SK-N-SH (cell line): ENCODE results near the gene CAPN9. TPM values are rescaled to one million over a fixed set of nuclear protein-coding genes. Genes with fewer than 3 reads are reported as not detected.
"Not testable (repeated sequence)": the region's sequence is repeated elsewhere in the genome, so short reads cannot be mapped to it uniquely, and the experiment has no call there.

Experiments used
- CTCF ChIA-PET: fragments of 300-600, 350-600 bp; formaldehyde crosslinking; extraction: SDS; loops from one replicate; lab custom pipeline; 2021; lab: Yijun Ruan, JAX
- POLR2A ChIA-PET: fragments of 350-600 bp; sonication (Branson Sonifier 250); formaldehyde crosslinking; extraction: SDS; loops from one replicate; lab custom pipeline; 2020; ENCODE audit warnings: antibody characterized with exemption, inconsistent platforms; lab: Yijun Ruan, JAX
- DNase-seq: peaks from one replicate; pipeline ENCODE4 v3.0.0; 2012
- H2AFZ ChIP-seq: fragments of 200-600 bp; sonication (generic); 2 replicates; pipeline ENCODE4 v1.8.1; 2016; ENCODE audit warnings: antibody characterized with exemption, mild to moderate bottlenecking, low read depth
- H3F3A ChIP-seq: fragments of 200-600 bp; sonication (generic); replicated peaks from 2 replicates; pipeline ENCODE3; 2016; ENCODE audit warnings: antibody characterized with exemption, mild to moderate bottlenecking; ENCODE audit not compliant: insufficient read depth
- H3K27ac ChIP-seq, 2 experiments: fragments of 200-500 bp in 1 of 2; fragments of 200-600 bp in 1 of 2; sonication (Bioruptor generic) in 1 of 2; sonication (generic), shearing (Covaris generic) in 1 of 2; 2 replicates each; pipeline versions ENCODE4 v1.5.1 to v1.6.1; 2014 to 2016; ENCODE audit warnings: low read depth in 2 of 2, inconsistent platforms in 1 of 2, low read length in 1 of 2, mild to moderate bottlenecking in 1 of 2, mixed read lengths in 1 of 2
- H3K27me3 ChIP-seq: fragments of 200-600 bp; sonication (generic), shearing (Covaris generic); 2 replicates; pipeline ENCODE4 v1.6.1; 2016; ENCODE audit warnings: mixed run types; ENCODE audit not compliant: insufficient read depth
- H3K36me3 ChIP-seq, 2 experiments: fragments of 200-500 bp in 1 of 2; fragments of 200-600 bp in 1 of 2; sonication (Bioruptor generic) in 1 of 2; sonication (generic) in 1 of 2; replicated peaks in 1 of 2; 2 replicates each; pipeline versions ENCODE3 to v1.5.1; 2014 to 2016; ENCODE audit warnings: low read length in 1 of 2, mild to moderate bottlenecking in 1 of 2; ENCODE audit not compliant: insufficient read depth in 2 of 2, control insufficient read depth in 1 of 2
- H3K4me1 ChIP-seq, 2 experiments: fragments of 200-500 bp in 1 of 2; fragments of 200-600 bp in 1 of 2; sonication (Bioruptor generic) in 1 of 2; sonication (generic), shearing (Covaris generic) in 1 of 2; 2 replicates each; pipeline versions ENCODE4 v1.5.1 to v1.6.1; 2014 to 2016; ENCODE audit warnings: low read depth in 1 of 2, low read length in 1 of 2, mixed run types in 1 of 2; ENCODE audit not compliant: insufficient read depth in 2 of 2, control insufficient read depth in 1 of 2
- H3K4me2 ChIP-seq: fragments of 200-600 bp; sonication (generic), shearing (Covaris generic); 2 replicates; pipeline ENCODE4 v1.6.1; 2017; ENCODE audit warnings: mixed run types
- H3K4me3 ChIP-seq, 2 experiments: fragments of 200-500 bp in 1 of 2; fragments of 200-600 bp in 1 of 2; sonication (Bioruptor generic) in 1 of 2; sonication (generic), shearing (Covaris generic) in 1 of 2; 2 replicates each; pipeline versions ENCODE4 v1.5.1 to v1.8.1; 2014 to 2016; ENCODE audit warnings: low read depth in 2 of 2, inconsistent platforms in 1 of 2, low read length in 1 of 2, mild to moderate bottlenecking in 1 of 2, mixed read lengths in 1 of 2, moderate library complexity in 1 of 2
- H3K79me2 ChIP-seq: fragments of 200-600 bp; sonication (generic); 2 replicates; pipeline ENCODE4 v1.8.1; 2017; ENCODE audit warnings: mild to moderate bottlenecking; ENCODE audit not compliant: insufficient read depth
- H3K9ac ChIP-seq: fragments of 200-600 bp; sonication (generic); 2 replicates; pipeline ENCODE4 v1.6.1; 2017; ENCODE audit warnings: mixed run types
- H3K9me2 ChIP-seq: fragments of 200-600 bp; sonication (generic); 2 replicates; pipeline ENCODE4 v1.6.1; 2017; ENCODE audit warnings: mixed run types
- H3K9me3 ChIP-seq: fragments of 200-600 bp; sonication (generic); 2 replicates; pipeline ENCODE4 v1.6.1; 2017; ENCODE audit warnings: mixed run types, mild to moderate bottlenecking, moderate library complexity
- H4K20me1 ChIP-seq: fragments of 200-600 bp; sonication (generic); 2 replicates; pipeline ENCODE4 v1.6.1; 2017; ENCODE audit warnings: mild to moderate bottlenecking, mixed run types; ENCODE audit not compliant: insufficient read depth
- CHD2 ChIP-seq: fragments of 150-350 bp; IDR thresholded peaks from 2 replicates; pipeline ENCODE4 v1.6.1; 2018; ENCODE audit warnings: low read length; ENCODE audit not compliant: partially characterized antibody
- EP300 ChIP-seq, 2 experiments: IDR thresholded peaks; 2 replicates each; pipeline versions ENCODE4 v1.4.0 to v1.6.1; 2012; ENCODE audit warnings: borderline replicate concordance in 1 of 2, low read depth in 1 of 2, low read length in 1 of 2
- EZH2phosphoT487 ChIP-seq: fragments of 200-600 bp; sonication (generic); IDR thresholded peaks from 2 replicates; pipeline ENCODE4 v1.6.1; 2017; ENCODE audit warnings: low read depth, mixed run types, mild to moderate bottlenecking, antibody characterized with exemption, moderate library complexity, borderline replicate concordance
- FOSL2 ChIP-seq: IDR thresholded peaks from 2 replicates; pipeline ENCODE4 v1.4.0; 2012; ENCODE audit warnings: low read depth, mild to moderate bottlenecking, moderate library complexity, borderline replicate concordance
- FOXJ3 ChIP-seq: sonication (generic); formaldehyde crosslinking; IDR thresholded peaks from 2 replicates; pipeline ENCODE4 v1.5.1; 2020; ENCODE audit warnings: mild to moderate bottlenecking, missing genetic modification reagents
- GATA2 ChIP-seq: sonication (generic); formaldehyde crosslinking; IDR thresholded peaks from 2 replicates; pipeline ENCODE4 v1.5.0; 2020; ENCODE audit warnings: mild to moderate bottlenecking, missing genetic modification reagents
- MXI1 ChIP-seq: IDR thresholded peaks from 2 replicates; pipeline ENCODE4 v1.6.1; 2012; ENCODE audit warnings: mild to moderate bottlenecking, low read depth, low read length, improper control_type of control experiment
- NRF1 ChIP-seq: IDR thresholded peaks from 2 replicates; pipeline ENCODE4 v1.6.1; 2012; ENCODE audit warnings: low read depth, mild to moderate bottlenecking, low read length
- PBX3 ChIP-seq: IDR thresholded peaks from 2 replicates; pipeline ENCODE4; 2012
- POLR2AphosphoS5 ChIP-seq: IDR thresholded peaks from 2 replicates; pipeline ENCODE4 v1.6.1; 2012; ENCODE audit warnings: low read depth, low read length
- RXRA ChIP-seq: IDR thresholded peaks from 2 replicates; pipeline ENCODE4 v1.4.0; 2012; ENCODE audit warnings: low read depth, mild to moderate bottlenecking, borderline replicate concordance
- SIN3A ChIP-seq: IDR thresholded peaks from 2 replicates; pipeline ENCODE4 v1.6.1; 2012; ENCODE audit warnings: low read depth, mild to moderate bottlenecking, low read length, moderate library complexity, borderline replicate concordance
- SMC3 ChIP-seq: IDR thresholded peaks from 2 replicates; pipeline ENCODE4 v1.6.1; 2012; ENCODE audit warnings: low read depth, low read length, improper control_type of control experiment
- ZBTB33 ChIP-seq: IDR thresholded peaks from 2 replicates; pipeline ENCODE4 v1.4.0; 2012; ENCODE audit warnings: low read depth, borderline replicate concordance
- WGBS: methylation state at CpG from one replicate; pipeline ENCODE4 v1.1.6; 2017; ENCODE audit warnings: low lambda C conversion rate; 5-methylcytosine and 5-hydroxymethylcytosine counted together
- polyA plus RNA-seq, 3 experiments: library from polyadenylated mRNA; depleted of rRNA; stranded (reverse); fragments of >200 nt; gene quantifications; 2 replicates each; pipeline ENCODE4 v1.2.3, GENCODE V29; 2012
- TF ChIP-seq, protein P1 (sequence below): IDR thresholded peaks from 2 replicates; pipeline ENCODE4 v1.4.0; 2012; ENCODE audit warnings: low read depth, borderline replicate concordance
- TF ChIP-seq, protein P2 (sequence below): fragments of 200-600 bp; sonication (generic); IDR thresholded peaks from 2 replicates; pipeline ENCODE4 v1.6.1; 2017; ENCODE audit warnings: antibody characterized with exemption, mild to moderate bottlenecking, moderate library complexity

The CAPN9 gene
- polyA plus RNA-seq, 1 of the 3 experiments (the other 2 are of a cell fraction): not detected

GRCh38 chr1:230767859-230768612, 20.8 kb downstream of the CAPN9 start:
- DNase-seq, H4K20me1 ChIP-seq, H3K9me2 ChIP-seq, H3K9ac ChIP-seq, H3K36me3 ChIP-seq, H3K79me2 ChIP-seq, H3F3A ChIP-seq, POLR2A ChIA-PET, H3K4me3 ChIP-seq, H3K27me3 ChIP-seq, H3K4me2 ChIP-seq, H2AFZ ChIP-seq, H3K27ac ChIP-seq, H3K4me1 ChIP-seq, H3K9me3 ChIP-seq: not testable (repeated sequence)
- CTCF ChIA-PET: interaction anchor here (0.9 kb wide), 1 partner anchor 11 kb away, joined by 3 read pairs; no protein-coding TSS in a partner anchor
- WGBS: 37% methylated on average over 8 of the region's 8 CpGs

DNA sequence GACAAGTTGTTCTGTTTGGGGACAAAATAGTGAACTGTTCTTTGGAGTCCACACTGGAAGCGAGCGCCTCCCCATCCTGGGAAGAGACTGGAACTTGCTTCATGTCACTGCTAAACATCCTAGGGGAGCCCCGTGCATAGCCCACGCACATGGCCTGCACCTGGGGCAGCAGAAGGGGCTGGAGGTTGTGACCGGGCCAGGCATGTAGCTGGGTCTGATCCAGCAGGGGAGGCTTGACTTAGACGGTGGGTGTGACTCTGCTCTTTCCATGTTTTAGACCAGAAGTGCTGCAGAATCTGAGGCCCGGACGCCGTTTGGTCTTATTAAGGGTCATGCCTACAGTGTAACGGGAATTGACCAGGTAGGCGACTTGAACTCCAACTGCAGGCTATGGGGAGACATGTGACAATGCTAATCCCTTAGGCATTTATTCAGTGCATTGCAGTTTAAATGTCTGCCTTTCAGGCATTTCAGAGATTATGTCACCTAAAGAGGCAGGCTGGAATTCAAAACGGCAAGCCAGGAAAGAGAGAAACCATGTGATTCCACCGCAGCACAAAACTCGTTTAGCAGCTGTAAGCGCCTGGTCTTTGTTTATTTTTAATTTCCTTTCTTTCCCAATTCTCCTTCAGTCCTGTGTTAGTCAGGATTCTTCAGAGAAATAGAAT, 21.8 kb downstream of the CAPN9 start:
- H2AFZ ChIP-seq: no peak overlapping the region
- POLR2A ChIA-PET: no interaction called here

More for the DNA sequence above, 21.8 kb downstream of the CAPN9 start:
- Histone ChIP-seq H3K9me2 (no peaks in the 10 kb centered on the region), H3K79me2 (no peaks in the 10 kb centered on the region), H3K4me1 (peaks cover 0 to 5% of the 10 kb centered on the region in 2 experiments; a peak in 1 of 4 replicates), H3F3A (no peaks in the 10 kb centered on the region), H4K20me1 (no peaks in the 10 kb centered on the region), H3K4me3 (no peak overlapping the region), H3K27ac (no peak overlapping the region), H3K4me2 (no peak overlapping the region), H3K9ac (no peak overlapping the region), H3K36me3 (no peaks in the 10 kb centered on the region), H3K27me3 (no peaks in the 10 kb centered on the region), H3K9me3 (no peaks in the 10 kb centered on the region)
- CTCF ChIA-PET: interaction anchor here (0.9 kb wide), 1 partner anchor 10 kb away, joined by 3 read pairs; no protein-coding TSS in a partner anchor
- 54% methylated on average over 15 of the region's 15 CpGs for WGBS
- TF ChIP-seq POLR2AphosphoS5 (no peak), NRF1 (no peak), SMC3 (no peak), EP300 (IDR thresholded peaks at IDR 0.05; ENCODE audit: borderline replicate concordance in 1 of 2, low read depth in 1 of 2, low read length in 1 of 2) (no peak), SIN3A (no peak), ZBTB33 (no peak), GATA2 (CRISPR knock-in tag) (no peak), FOXJ3 (no peak), RXRA (no peak), MXI1 (no peak), FOSL2 (no peak), CHD2 (no peak), PBX3 (no peak), EZH2phosphoT487 (no peak)
- TF ChIP-seq, protein P1, sequence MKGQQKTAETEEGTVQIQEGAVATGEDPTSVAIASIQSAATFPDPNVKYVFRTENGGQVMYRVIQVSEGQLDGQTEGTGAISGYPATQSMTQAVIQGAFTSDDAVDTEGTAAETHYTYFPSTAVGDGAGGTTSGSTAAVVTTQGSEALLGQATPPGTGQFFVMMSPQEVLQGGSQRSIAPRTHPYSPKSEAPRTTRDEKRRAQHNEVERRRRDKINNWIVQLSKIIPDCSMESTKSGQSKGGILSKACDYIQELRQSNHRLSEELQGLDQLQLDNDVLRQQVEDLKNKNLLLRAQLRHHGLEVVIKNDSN: no peak
- TF ChIP-seq, protein P2, sequence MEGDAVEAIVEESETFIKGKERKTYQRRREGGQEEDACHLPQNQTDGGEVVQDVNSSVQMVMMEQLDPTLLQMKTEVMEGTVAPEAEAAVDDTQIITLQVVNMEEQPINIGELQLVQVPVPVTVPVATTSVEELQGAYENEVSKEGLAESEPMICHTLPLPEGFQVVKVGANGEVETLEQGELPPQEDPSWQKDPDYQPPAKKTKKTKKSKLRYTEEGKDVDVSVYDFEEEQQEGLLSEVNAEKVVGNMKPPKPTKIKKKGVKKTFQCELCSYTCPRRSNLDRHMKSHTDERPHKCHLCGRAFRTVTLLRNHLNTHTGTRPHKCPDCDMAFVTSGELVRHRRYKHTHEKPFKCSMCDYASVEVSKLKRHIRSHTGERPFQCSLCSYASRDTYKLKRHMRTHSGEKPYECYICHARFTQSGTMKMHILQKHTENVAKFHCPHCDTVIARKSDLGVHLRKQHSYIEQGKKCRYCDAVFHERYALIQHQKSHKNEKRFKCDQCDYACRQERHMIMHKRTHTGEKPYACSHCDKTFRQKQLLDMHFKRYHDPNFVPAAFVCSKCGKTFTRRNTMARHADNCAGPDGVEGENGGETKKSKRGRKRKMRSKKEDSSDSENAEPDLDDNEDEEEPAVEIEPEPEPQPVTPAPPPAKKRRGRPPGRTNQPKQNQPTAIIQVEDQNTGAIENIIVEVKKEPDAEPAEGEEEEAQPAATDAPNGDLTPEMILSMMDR: no peak
- no peak for DNase-seq
